PC-3 (cell line): Measurements from ENCODE around the gene ZBTB14. TPM values are rescaled to one million over a fixed set of nuclear protein-coding genes. Genes with fewer than 3 reads are reported as not detected.

Experiments used
- ATAC-seq: fragments of 200-7000 bp; cut with Tn5 transposase; 2 replicates; pipeline ENCODE4 v1.9.1; 2020; ENCODE audit warnings: mild to moderate bottlenecking, moderate library complexity
- BruUV-seq: library from RNA; stranded (reverse); fragments of 400-500 nt; replicated peaks from 2 replicates; lab custom pipeline; 2021; lab: Mats Ljungman, UMichigan
- CTCF ChIA-PET: fragments of 300-600 bp; sonication (Branson Sonifier 250); formaldehyde crosslinking; loops from one replicate; lab custom pipeline; 2022; ENCODE audit warnings: antibody characterized with exemption; lab: Charles Lee
- POLR2A ChIA-PET: fragments of 300-600 bp; sonication (Branson Sonifier 250); formaldehyde crosslinking; loops from one replicate; lab custom pipeline; 2022; ENCODE audit warnings: antibody characterized with exemption; ENCODE audit not compliant: unreplicated experiment; lab: Charles Lee
- DNase-seq: peaks from one replicate; pipeline ENCODE4 v3.0.0-alpha.2; 2015
- H2AFZ ChIP-seq: fragments of 300-600 bp; sonication (generic); 2 replicates; pipeline ENCODE4 v1.6.0; 2016; ENCODE audit warnings: antibody characterized with exemption, low read length
- H3F3A ChIP-seq: fragments of 300-600 bp; sonication (generic); one replicate; pipeline ENCODE4 v1.6.0; 2017; ENCODE audit warnings: antibody characterized with exemption, low read length, control low read depth, mild to moderate bottlenecking; ENCODE audit not compliant: unreplicated experiment
- H3K27ac ChIP-seq: fragments of 300-600 bp; sonication (generic); 2 replicates; pipeline ENCODE4 v1.5.1; 2016; ENCODE audit warnings: mild to moderate bottlenecking, low read length
- H3K27me3 ChIP-seq: fragments of 300-600 bp; sonication (generic); 2 replicates; pipeline ENCODE4 v1.6.1; 2016; ENCODE audit warnings: low read length, mixed read lengths
- H3K36me3 ChIP-seq: fragments of 300-600 bp; sonication (generic); 2 replicates; pipeline ENCODE4 v1.6.1; 2016; ENCODE audit warnings: low read depth, mixed run types, low read length, mixed read lengths
- H3K4me1 ChIP-seq: fragments of 300-600 bp; sonication (generic); 2 replicates; pipeline ENCODE4 v1.5.1; 2016; ENCODE audit warnings: low read length; ENCODE audit not compliant: insufficient read depth
- H3K4me2 ChIP-seq: fragments of 300-600 bp; sonication (generic); 2 replicates; pipeline ENCODE4 v1.6.0; 2016; ENCODE audit warnings: low read length
- H3K4me3 ChIP-seq: fragments of 300-600 bp; sonication (generic); 2 replicates; pipeline ENCODE4 v1.5.1; 2016; ENCODE audit warnings: mild to moderate bottlenecking, low read length, mixed read lengths
- H3K79me2 ChIP-seq: fragments of 300-600 bp; sonication (generic); 2 replicates; pipeline ENCODE4 v1.6.1; 2017; ENCODE audit warnings: low read length, mixed read lengths
- H3K9ac ChIP-seq: fragments of 300-600 bp; sonication (generic); 2 replicates; pipeline ENCODE4 v1.6.0; 2016; ENCODE audit warnings: mild to moderate bottlenecking, low read length
- H3K9me2 ChIP-seq: fragments of 300-600 bp; sonication (generic); replicated peaks from 2 replicates; pipeline ENCODE4 v1.6.1; 2016; ENCODE audit warnings: mixed run types, low read length, mixed read lengths
- H3K9me3 ChIP-seq: fragments of 300-600 bp; sonication (generic); 2 replicates; pipeline ENCODE4 v1.6.1; 2016; ENCODE audit warnings: low read length, mixed read lengths
- H4K20me1 ChIP-seq: fragments of 300-600 bp; sonication (generic); 2 replicates; pipeline ENCODE4 v1.6.1; 2016; ENCODE audit warnings: low read length, mixed read lengths
- CTCF ChIP-seq: fragments of 300-600 bp; sonication (generic); conservative IDR thresholded peaks from 2 replicates; pipeline ENCODE4 v1.5.1; 2017; ENCODE audit warnings: antibody characterized with exemption, low read depth, mild to moderate bottlenecking, low read length
- EZH2 ChIP-seq: fragments of 300-600 bp; sonication (generic); IDR thresholded peaks from one replicate; pipeline ENCODE4 v1.6.1; 2017; ENCODE audit warnings: antibody characterized with exemption, mild to moderate bottlenecking, low read length; ENCODE audit not compliant: unreplicated experiment
- EZH2phosphoT487 ChIP-seq: fragments of 300-600 bp; sonication (generic); IDR thresholded peaks from 2 replicates; pipeline ENCODE4 v1.6.1; 2018; ENCODE audit warnings: mild to moderate bottlenecking, antibody characterized with exemption, low read length, borderline replicate concordance
- intact Hi-C: fragments of 100-400 bp; cut with micrococcal nuclease; formaldehyde crosslinking; loops from 2 replicates; pipeline ENCODE4 v1.9.0; 2023
- total RNA-seq: library from RNA; depleted of rRNA; stranded (reverse); fragments of >200 nt; gene quantifications from 2 replicates; pipeline ENCODE4 v1.2.3, GENCODE V29; 2014

The ZBTB14 gene
- total RNA-seq, 1 experiment from 2014 or later = 6.8 TPM

- no peaks in the 10 kb centered on the region for H4K20me1 ChIP-seq
- H3K79me2 ChIP-seq = peaks cover 12% of the 10 kb centered on the region
- no peak overlapping the region for H3K27ac ChIP-seq
- no peak for DNase-seq
- H3K9me2 ChIP-seq = no peaks in the 10 kb centered on the region
- no peak overlapping the region for H3K4me2 ChIP-seq
- H3F3A ChIP-seq = no peaks in the 10 kb centered on the region
- POLR2A ChIA-PET = no interaction called here
- no peak overlapping the region for H3K4me3 ChIP-seq
- peaks cover 6% of the 10 kb centered on the region; the same call in 1 of the 2 replicates for H3K4me1 ChIP-seq
- TF ChIP-seq EZH2 = no peak
- TF ChIP-seq CTCF = no peak
- no peak for TF ChIP-seq EZH2phosphoT487
- intact Hi-C loops = loop anchor here (5.0 kb wide), 1 partner anchor 244 kb away; the partner anchor contains the start of gene EPB41L3
- no peak for ATAC-seq
- H3K9ac ChIP-seq = no peak overlapping the region
- no peak overlapping the region for H2AFZ ChIP-seq
- peaks cover 22% of the 10 kb centered on the region; the same call in 1 of the 2 replicates for H3K27me3 ChIP-seq
- no TSS peak for BruUV-seq
- CTCF ChIA-PET = no interaction called here
- H3K36me3 ChIP-seq = no peaks in the 10 kb centered on the region
- no peaks in the 10 kb centered on the region for H3K9me3 ChIP-seq
Observed at GRCh38 chr18:5298156-5298852, 2.8 kb upstream of the ZBTB14 start.

- H3K9ac ChIP-seq = no peak overlapping the region
- BruUV-seq = no TSS peak
- intact Hi-C loops = loop anchor here (2.0 to 5.0 kb wide), 3 partner anchors 113 to 1433 kb away; partner anchors contain the start of gene EPB41L3
- no peak for ATAC-seq
- no peaks in the 10 kb centered on the region for H3F3A ChIP-seq
- ChIA-PET CTCF (no interaction called here), POLR2A (no interaction called here)
- H3K36me3 ChIP-seq = 0 out of 2 replicates have a peak, but pooled peaks cover under 1% of the 10 kb centered on the region
- no peaks in the 10 kb centered on the region for H3K9me3 ChIP-seq
- H2AFZ ChIP-seq = no peak overlapping the region
- no peaks in the 10 kb centered on the region for H4K20me1 ChIP-seq
- peaks cover 17% of the 10 kb centered on the region; the same call in 1 of the 2 replicates for H3K27me3 ChIP-seq
- H3K27ac ChIP-seq = no peak overlapping the region
- H3K4me3 ChIP-seq = no peak overlapping the region
- H3K9me2 ChIP-seq = no peaks in the 10 kb centered on the region
- peaks cover 6% of the 10 kb centered on the region; the same call in 1 of the 2 replicates for H3K4me1 ChIP-seq
- no peak for DNase-seq
- no peak overlapping the region for H3K4me2 ChIP-seq
- TF ChIP-seq EZH2 (no peak), EZH2phosphoT487 (no peak), CTCF (no peak)
- peaks cover 13% of the 10 kb centered on the region for H3K79me2 ChIP-seq
Observed at GRCh38 chr18:5297597-5297996, 2.1 kb upstream of the ZBTB14 start.
